ENCODE data around the gene PNKD.
A peak's percentile ranks its signal among the peaks of the same experiment; 100 is the strongest.
"Not testable (repeated sequence)": the region's sequence is repeated elsewhere in the genome, so short reads cannot be mapped to it uniquely, and the experiment has no call there.

Gene PNKD

GRCh38 chr2:218272531-218273212 lies 2.4 kb downstream of the PNKD start:
- peak; percentile 49 to 72 (median 62) for DNase-seq (ENCODE audit: low read depth in 3 of 3)

- not testable (repeated sequence) for DNase-seq (ENCODE audit: low read depth in 3 of 3)
Observed at GRCh38 chr2:218273214-218273907, 3.0 kb downstream of the PNKD start.

- no peak for DNase-seq (ENCODE audit: low read depth in 3 of 3)
Observed at GRCh38 chr2:218273908-218274249, 3.6 kb downstream of the PNKD start.

GRCh38 chr2:218274586-218274985 lies 4.3 kb downstream of the PNKD start:
- DNase-seq (ENCODE audit: low read depth in 3 of 3), result no peak

GRCh38 chr2:218275371-218276072 lies 5.2 kb downstream of the PNKD start:
- no peak for DNase-seq (ENCODE audit: low read depth in 3 of 3)

- no peak for DNase-seq (ENCODE audit: low read depth in 3 of 3)
Observed at GRCh38 chr2:218276986-218277755, 6.9 kb downstream of the PNKD start.

- DNase-seq (ENCODE audit: low read depth in 3 of 3), result no peak
Observed at GRCh38 chr2:218277921-218278320, 7.6 kb downstream of the PNKD start.

- DNase-seq (ENCODE audit: low read depth in 3 of 3), result no peak
Observed at GRCh38 chr2:218278531-218279360, 8.4 kb downstream of the PNKD start.

GRCh38 chr2:218280260-218280870 lies 10.0 kb downstream of the PNKD start:
- DNase-seq (ENCODE audit: low read depth in 3 of 3), result no peak

GRCh38 chr2:218281449-218281848 lies 11.1 kb downstream of the PNKD start:
- no peak for DNase-seq (ENCODE audit: low read depth in 3 of 3)

- no peak for DNase-seq (ENCODE audit: low read depth in 3 of 3)
Observed at GRCh38 chr2:218282173-218282991, 12.1 kb downstream of the PNKD start.

GRCh38 chr2:218284106-218284811 lies 13.9 kb downstream of the PNKD start:
- peak; percentile 34 to 63 (median 47) for DNase-seq (ENCODE audit: low read depth in 3 of 3)

- DNase-seq (ENCODE audit: low read depth in 3 of 3), result no peak
Observed at GRCh38 chr2:218285604-218286003, 15.3 kb downstream of the PNKD start.

- peak; percentile 55 to 76 (median 71) for DNase-seq (ENCODE audit: low read depth in 3 of 3)
Observed at GRCh38 chr2:218286570-218287459, 16.5 kb downstream of the PNKD start.

- no peak for DNase-seq (ENCODE audit: low read depth in 3 of 3)
Observed at GRCh38 chr2:218289639-218290315, 19.5 kb downstream of the PNKD start.

GRCh38 chr2:218290316-218291261 lies 20.3 kb downstream of the PNKD start:
- peak in 1 of 3 experiments; percentile 40 for DNase-seq (ENCODE audit: low read depth in 3 of 3)

Measured in stimulated activated CD4-positive, alpha-beta T cell treated with anti-CD3 and anti-CD28 coated beads, TNF-alpha, amount 100 ng/mL, for 24 hours (primary cell).